Caco-2 (cell line): ENCODE measurements around the gene DRC1. TPM values are rescaled to one million over a fixed set of nuclear protein-coding genes. Genes with fewer than 3 reads are reported as not detected.

Source experiments
- BruUV-seq: library from RNA; stranded (reverse); fragments of 400-500 nt; replicated peaks from 2 replicates; lab custom pipeline; 2021; lab: Mats Ljungman, UMichigan
- CTCF ChIA-PET: fragments of 300-600 bp; sonication (Branson Sonifier 250); formaldehyde crosslinking; loops from one replicate; lab custom pipeline; 2022; ENCODE audit warnings: antibody characterized with exemption; lab: Charles Lee
- POLR2A ChIA-PET: fragments of 300-600 bp; sonication (Branson Sonifier 250); formaldehyde crosslinking; loops from one replicate; lab custom pipeline; 2022; ENCODE audit warnings: antibody characterized with exemption; lab: Charles Lee
- DNase-seq, 2 experiments: peaks; one replicate each; pipeline versions ENCODE4 v3.0.0 to v3.0.0-alpha.2; 2020 to 2022
- H3K27me3 ChIP-seq: replicated peaks from 2 replicates; pipeline ENCODE4 v1.6.0; 2011; ENCODE audit warnings: low read length; ENCODE audit not compliant: control insufficient read depth, insufficient read depth
- H3K36me3 ChIP-seq: 2 replicates; pipeline ENCODE4 v1.5.1; 2011; ENCODE audit warnings: low read length; ENCODE audit not compliant: control insufficient read depth, insufficient read depth
- H3K4me1 ChIP-seq: fragments of 250-450 bp; sonication (Bioruptor Pico); 2 replicates; pipeline ENCODE4 v1.5.1; 2020; ENCODE audit warnings: mild to moderate bottlenecking
- H3K4me3 ChIP-seq: 2 replicates; pipeline ENCODE4 v1.5.1; 2011; ENCODE audit warnings: low read depth, mild to moderate bottlenecking, control low read depth, low read length
- H3K9me3 ChIP-seq: fragments of 250-450 bp; sonication (Bioruptor Pico); 2 replicates; pipeline ENCODE4 v1.5.1; 2020; ENCODE audit warnings: mild to moderate bottlenecking, moderate library complexity
- H3K27ac Mint-ChIP-seq: one replicate; pipeline ENCODE4 v1.8.0; 2022; ENCODE audit warnings: mixed read lengths; ENCODE audit not compliant: unreplicated experiment
- H3K27me3 Mint-ChIP-seq: one replicate; pipeline ENCODE4 v1.8.0; 2022; ENCODE audit warnings: mixed read lengths; ENCODE audit not compliant: insufficient read depth, unreplicated experiment
- H3K36me3 Mint-ChIP-seq: one replicate; pipeline ENCODE4 v1.8.0; 2022; ENCODE audit warnings: mild to moderate bottlenecking, mixed read lengths; ENCODE audit not compliant: insufficient read depth, unreplicated experiment
- H3K4me1 Mint-ChIP-seq: one replicate; pipeline ENCODE4 v1.8.0; 2022; ENCODE audit warnings: low read depth, mixed read lengths; ENCODE audit not compliant: unreplicated experiment
- H3K4me3 Mint-ChIP-seq: one replicate; pipeline ENCODE4 v1.8.0; 2022; ENCODE audit warnings: mild to moderate bottlenecking, moderate library complexity, mixed read lengths; ENCODE audit not compliant: unreplicated experiment
- H3K9me3 Mint-ChIP-seq: one replicate; pipeline ENCODE4 v1.8.0; 2022; ENCODE audit warnings: mixed read lengths; ENCODE audit not compliant: unreplicated experiment
- CTCF ChIP-seq, 2 experiments: fragments of 200-600 bp in 1 of 2; IDR thresholded peaks; 1 replicate in 1 of 2; 2 replicates in 1 of 2; pipeline versions ENCODE4 v1.5.1 to v1.8.0; 2011 to 2022; ENCODE audit warnings: antibody characterized with exemption in 1 of 2, control low read depth in 1 of 2, inconsistent platforms in 1 of 2, low read depth in 1 of 2, low read length in 1 of 2, mild to moderate bottlenecking in 1 of 2, moderate library complexity in 1 of 2; ENCODE audit not compliant: insufficient read depth in 1 of 2, severe bottlenecking in 1 of 2, unreplicated experiment in 1 of 2
- intact Hi-C: fragments of 100-400 bp; cut with micrococcal nuclease; formaldehyde crosslinking; loops from one replicate; pipeline ENCODE4 v1.10.0; 2022; ENCODE audit not compliant: unreplicated experiment
- total RNA-seq: library from RNA; stranded (reverse); gene quantifications from 2 replicates; pipeline ENCODE4 v1.2.3, GENCODE V29; 2022

DRC1 gene
- total RNA-seq, 1 experiment from 2014 or later = 1.1 TPM

GRCh38 chr2:26483516-26483915 lies 81.8 kb downstream of the DRC1 start:
- Mint-ChIP-seq H3K4me1 (no peaks in the 10 kb centered on the region), H3K27me3 (no peaks in the 10 kb centered on the region), H3K36me3 (no peaks in the 10 kb centered on the region), H3K27ac (no peak overlapping the region), H3K9me3 (no peaks in the 10 kb centered on the region), H3K4me3 (no peak overlapping the region)
- no peak overlapping the region for H3K4me3 ChIP-seq
- DNase-seq = no peak
- H3K4me1 ChIP-seq = peaks cover 11% of the 10 kb centered on the region
- intact Hi-C loops = no loop called here
- H3K36me3 ChIP-seq = no peaks in the 10 kb centered on the region
- no TSS peak for BruUV-seq
- no peaks in the 10 kb centered on the region for H3K27me3 ChIP-seq
- H3K9me3 ChIP-seq = no peaks in the 10 kb centered on the region
- no peak for TF ChIP-seq CTCF (IDR thresholded peaks at IDR 0.05; ENCODE audit: insufficient read depth in 1 of 2, low read depth in 1 of 2, low read length in 1 of 2, severe bottlenecking in 1 of 2, unreplicated experiment in 1 of 2)
- POLR2A ChIA-PET = no interaction called here
- CTCF ChIA-PET = no interaction called here

- H3K4me3 ChIP-seq = no peak overlapping the region
- DNase-seq = no peak
- ChIA-PET POLR2A (no interaction called here), CTCF (no interaction called here)
- H3K4me1 ChIP-seq = peaks cover 11% of the 10 kb centered on the region
- Mint-ChIP-seq H3K9me3 (no peaks in the 10 kb centered on the region), H3K27ac (no peak overlapping the region), H3K4me3 (no peak overlapping the region), H3K27me3 (no peaks in the 10 kb centered on the region), H3K36me3 (no peaks in the 10 kb centered on the region), H3K4me1 (no peaks in the 10 kb centered on the region)
- H3K9me3 ChIP-seq = no peaks in the 10 kb centered on the region
- no TSS peak for BruUV-seq
- H3K36me3 ChIP-seq = no peaks in the 10 kb centered on the region
- TF ChIP-seq CTCF (IDR thresholded peaks at IDR 0.05; ENCODE audit: insufficient read depth in 1 of 2, low read depth in 1 of 2, low read length in 1 of 2, severe bottlenecking in 1 of 2, unreplicated experiment in 1 of 2) = no peak
- intact Hi-C loops = no loop called here
- H3K27me3 ChIP-seq = no peaks in the 10 kb centered on the region
These were observed 82.3 kb downstream of the DRC1 start for GRCh38 chr2:26483957-26484565.

GRCh38 chr2:26484579-26484978 lies 82.9 kb downstream of the DRC1 start:
- no peaks in the 10 kb centered on the region for H3K36me3 ChIP-seq
- no TSS peak for BruUV-seq
- TF ChIP-seq CTCF (IDR thresholded peaks at IDR 0.05; ENCODE audit: insufficient read depth in 1 of 2, low read depth in 1 of 2, low read length in 1 of 2, severe bottlenecking in 1 of 2, unreplicated experiment in 1 of 2) = no peak
- no peaks in the 10 kb centered on the region for H3K9me3 Mint-ChIP-seq
- DNase-seq = no peak
- no peaks in the 10 kb centered on the region for H3K36me3 Mint-ChIP-seq
- H3K4me3 Mint-ChIP-seq = no peak overlapping the region
- H3K4me3 ChIP-seq = no peak overlapping the region
- no peaks in the 10 kb centered on the region for H3K27me3 Mint-ChIP-seq
- H3K27me3 ChIP-seq = no peaks in the 10 kb centered on the region
- H3K4me1 Mint-ChIP-seq = no peaks in the 10 kb centered on the region
- ChIA-PET CTCF (no interaction called here), POLR2A (no interaction called here)
- no peaks in the 10 kb centered on the region for H3K9me3 ChIP-seq
- H3K27ac Mint-ChIP-seq = no peak overlapping the region
- peaks cover 9% of the 10 kb centered on the region for H3K4me1 ChIP-seq
- intact Hi-C loops = no loop called here
